Muscle layer of duodenum (tissue), 2 donors: ENCODE results near the gene GLRX5.
"Not testable (repeated sequence)": the region's sequence is repeated elsewhere in the genome, so short reads cannot be mapped to it uniquely, and the experiment has no call there.

ENCODE experiments used
- H3K27ac ChIP-seq: one replicate; pipeline ENCODE4 v1.7.0; 2013; ENCODE audit warnings: mild to moderate bottlenecking, low read length
- H3K27me3 ChIP-seq: one replicate; pipeline ENCODE4 v1.7.0; 2013; ENCODE audit warnings: low read depth, mild to moderate bottlenecking, control low read depth, low read length
- H3K36me3 ChIP-seq, 2 donors: one replicate each; pipeline ENCODE4 v1.7.0; 2013; ENCODE audit warnings: low read length in 2 of 2, control low read depth in 1 of 2, mild to moderate bottlenecking in 1 of 2; ENCODE audit not compliant: insufficient read depth in 2 of 2, control insufficient read depth in 1 of 2
- H3K4me1 ChIP-seq, 2 donors: one replicate each; pipeline ENCODE4 v1.7.0; 2013; ENCODE audit warnings: low read length in 2 of 2, mild to moderate bottlenecking in 2 of 2, control low read depth in 1 of 2, moderate library complexity in 1 of 2; ENCODE audit not compliant: insufficient read depth in 2 of 2, control insufficient read depth in 1 of 2
- H3K4me3 ChIP-seq, 2 donors: one replicate each; pipeline ENCODE4 v1.7.0; 2013; ENCODE audit warnings: low read length in 2 of 2, low read depth in 1 of 2, mild to moderate bottlenecking in 1 of 2
- H3K9me3 ChIP-seq, 2 donors: one replicate each; pipeline ENCODE4 v1.7.0; 2013; ENCODE audit warnings: low read length in 2 of 2, control low read depth in 1 of 2, mild to moderate bottlenecking in 1 of 2; ENCODE audit not compliant: control insufficient read depth in 1 of 2
- donor health status: healthy.

GLRX5 gene

DNA sequence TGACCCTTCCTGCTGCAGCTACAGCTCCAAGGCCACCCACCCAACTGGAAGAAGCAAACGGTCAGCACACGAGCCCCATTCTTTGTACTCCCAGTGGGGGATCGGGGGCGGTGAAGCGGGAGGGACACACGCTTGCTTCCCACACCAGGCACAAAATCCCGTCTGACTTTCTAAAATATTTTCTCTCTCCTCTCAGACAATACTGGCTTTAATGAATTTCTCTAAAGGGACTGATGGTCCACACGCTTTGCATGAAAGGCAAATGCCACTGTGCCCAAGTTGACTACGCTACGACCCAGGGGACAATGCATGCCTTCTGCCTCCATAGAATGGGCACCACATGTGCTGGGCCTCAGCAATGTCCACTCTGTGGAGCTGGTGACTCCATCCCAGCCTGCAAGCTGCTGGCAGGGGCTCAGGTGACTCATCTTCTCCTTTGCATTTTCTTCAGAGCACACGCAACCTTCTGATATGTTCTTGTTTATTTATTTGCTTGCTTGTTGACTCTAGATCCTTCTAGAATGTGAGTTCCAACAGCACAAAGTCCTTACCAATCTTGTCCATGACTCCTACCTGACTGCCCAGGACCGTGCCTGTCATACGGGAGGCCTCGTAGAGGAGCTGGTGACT is 34.0 kb upstream of the GLRX5 start:
- Histone ChIP-seq H3K4me1 (peaks cover 34 to 52% of the 10 kb centered on the region in 2 donors), H3K27me3 (no peaks in the 10 kb centered on the region), H3K4me3 (no peak overlapping the region), H3K9me3 (no peaks in the 10 kb centered on the region), H3K36me3 (no peaks in the 10 kb centered on the region), H3K27ac (peak overlapping the region; percentile 1)

- Histone ChIP-seq H3K4me1 (peaks cover 23 to 44% of the 10 kb centered on the region in 2 donors), H3K36me3 (no peaks in the 10 kb centered on the region), H3K27ac (no peak overlapping the region)
Measured at GRCh38 chr14:95502381-95502950, 32.4 kb upstream of the GLRX5 start.

DNA sequence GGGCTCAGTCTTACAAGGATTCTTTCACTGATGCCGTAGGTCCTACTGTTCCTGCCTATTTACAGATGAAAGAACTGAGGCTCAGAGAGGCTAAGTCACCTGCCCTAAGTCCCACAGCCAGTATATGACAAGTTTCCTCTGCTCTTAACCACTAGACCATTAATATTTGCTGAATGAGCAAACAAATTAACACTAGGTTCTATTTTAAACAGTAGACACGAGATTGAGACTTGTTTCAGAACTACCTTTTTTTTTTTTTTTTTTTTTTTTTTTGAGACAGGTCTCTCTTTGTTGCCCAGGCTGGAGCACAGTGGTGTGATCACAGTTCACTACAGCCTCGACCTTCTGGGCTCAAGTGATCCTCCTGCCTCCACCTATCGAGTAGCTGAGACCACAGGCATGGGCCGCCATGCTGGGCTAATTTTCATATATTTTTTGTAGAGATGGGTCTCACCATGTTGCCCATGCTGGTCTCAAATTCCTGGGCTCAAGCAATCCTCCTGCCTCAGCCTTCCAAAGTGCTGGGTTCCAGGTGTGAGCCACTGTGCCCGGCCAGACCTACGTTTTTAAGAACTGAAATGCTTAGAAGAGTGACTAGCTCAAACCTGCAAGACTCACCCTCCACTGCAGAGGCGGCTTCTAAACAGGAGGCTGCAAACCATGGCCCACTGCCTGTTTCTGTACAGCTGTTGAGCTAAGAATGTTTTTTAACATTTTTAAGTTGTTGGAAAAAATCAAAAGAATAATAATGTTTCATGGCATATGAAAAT is 31.3 kb upstream of the GLRX5 start:
- no peaks in the 10 kb centered on the region for H3K27me3 ChIP-seq
- no peaks in the 10 kb centered on the region for H3K9me3 ChIP-seq
- H3K36me3 ChIP-seq: no peaks in the 10 kb centered on the region
- peaks cover 27 to 43% of the 10 kb centered on the region in 2 donors for H3K4me1 ChIP-seq
- no peak overlapping the region for H3K27ac ChIP-seq
- H3K4me3 ChIP-seq: no peak overlapping the region

More at GRCh38 chr14:95502381-95502950, 32.4 kb upstream of the GLRX5 start:
- Histone ChIP-seq H3K9me3 (no peaks in the 10 kb centered on the region), H3K4me3 (no peak overlapping the region), H3K27me3 (no peaks in the 10 kb centered on the region)

DNA sequence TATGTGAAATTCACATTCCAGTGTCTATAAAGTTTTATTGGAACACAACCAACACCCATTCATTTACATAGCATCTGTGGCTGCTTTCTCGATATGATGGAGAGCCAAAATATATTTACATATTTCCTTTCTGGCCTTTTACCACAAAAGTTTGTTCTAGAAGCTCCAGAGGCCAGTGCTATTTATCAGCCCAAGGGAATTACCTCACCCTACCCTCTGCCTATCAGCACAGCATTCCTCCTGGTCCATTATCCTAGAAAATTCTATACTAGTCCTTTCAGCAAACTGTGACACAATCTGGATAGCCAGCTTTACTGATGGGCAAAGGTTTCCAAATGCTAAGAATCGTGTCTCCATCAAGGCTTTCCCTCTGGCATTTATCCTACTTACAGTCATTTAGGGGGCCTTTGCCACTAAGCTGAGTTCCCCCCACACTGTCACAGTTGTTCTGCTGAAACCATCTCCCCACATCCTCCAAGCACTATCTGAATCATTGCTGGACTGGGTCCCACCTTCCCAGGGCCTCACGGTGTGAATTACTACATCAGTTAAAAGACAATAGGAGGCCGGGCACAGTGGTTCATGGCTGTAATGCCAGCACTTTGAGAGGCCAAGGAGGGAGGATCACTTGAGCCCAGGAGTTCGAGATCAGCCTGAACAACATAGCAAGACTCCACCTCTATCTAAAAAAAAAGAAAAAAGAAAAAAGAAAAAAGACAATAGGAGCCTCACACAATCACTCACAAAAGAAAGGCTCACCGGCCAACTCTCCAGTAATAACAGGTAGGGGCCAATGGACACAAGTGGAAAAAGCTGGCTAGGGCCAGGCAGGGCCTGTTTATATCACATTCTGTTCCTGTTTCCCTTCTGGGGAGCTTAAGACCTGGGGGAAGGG is 30.5 kb upstream of the GLRX5 start:
- Histone ChIP-seq H3K36me3 (no peaks in the 10 kb centered on the region), H3K4me1 (peaks cover 19 to 41% of the 10 kb centered on the region in 2 donors), H3K27me3 (no peaks in the 10 kb centered on the region), H3K9me3 (no peaks in the 10 kb centered on the region), H3K4me3 (no peak overlapping the region), H3K27ac (no peak overlapping the region)

- Histone ChIP-seq H3K4me3 (no peak overlapping the region), H3K27me3 (no peaks in the 10 kb centered on the region), H3K4me1 (peaks cover 17 to 42% of the 10 kb centered on the region in 2 donors), H3K27ac (no peak overlapping the region), H3K9me3 (no peaks in the 10 kb centered on the region), H3K36me3 (no peaks in the 10 kb centered on the region)
Measured at GRCh38 chr14:95505030-95505589, 29.7 kb upstream of the GLRX5 start.

- Histone ChIP-seq H3K27ac (no peak overlapping the region), H3K9me3 (no peaks in the 10 kb centered on the region), H3K36me3 (no peaks in the 10 kb centered on the region), H3K4me1 (peaks cover 13 to 34% of the 10 kb centered on the region in 2 donors), H3K4me3 (no peak overlapping the region), H3K27me3 (no peaks in the 10 kb centered on the region)
Measured at GRCh38 chr14:95507174-95507573, 27.7 kb upstream of the GLRX5 start.

DNA sequence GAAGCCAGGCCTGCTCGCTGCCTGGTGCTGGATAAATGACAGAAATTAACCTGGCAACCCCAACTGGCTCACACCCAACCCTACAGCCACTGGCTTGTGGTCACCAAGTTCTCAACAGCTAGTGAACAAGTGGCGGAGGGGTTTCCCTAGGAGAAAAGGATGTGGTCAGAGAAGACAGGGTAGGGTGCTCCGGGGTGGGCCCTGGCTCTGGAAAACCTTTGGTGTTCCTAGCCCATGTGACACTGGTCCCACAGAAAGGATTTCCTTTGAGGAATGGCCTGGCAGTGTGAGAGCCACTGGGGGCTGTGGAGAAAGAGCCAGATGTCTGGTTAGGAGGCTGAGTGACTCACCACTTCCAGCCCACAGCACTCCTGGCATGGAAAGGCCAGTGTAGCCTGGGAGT is 27.1 kb upstream of the GLRX5 start:
- no peak overlapping the region for H3K4me3 ChIP-seq
- H3K27me3 ChIP-seq: no peaks in the 10 kb centered on the region
- no peaks in the 10 kb centered on the region for H3K36me3 ChIP-seq
- H3K27ac ChIP-seq: peak overlapping the region; percentile 42
- peaks cover 13 to 30% of the 10 kb centered on the region in 2 donors for H3K4me1 ChIP-seq
- H3K9me3 ChIP-seq: no peaks in the 10 kb centered on the region

DNA sequence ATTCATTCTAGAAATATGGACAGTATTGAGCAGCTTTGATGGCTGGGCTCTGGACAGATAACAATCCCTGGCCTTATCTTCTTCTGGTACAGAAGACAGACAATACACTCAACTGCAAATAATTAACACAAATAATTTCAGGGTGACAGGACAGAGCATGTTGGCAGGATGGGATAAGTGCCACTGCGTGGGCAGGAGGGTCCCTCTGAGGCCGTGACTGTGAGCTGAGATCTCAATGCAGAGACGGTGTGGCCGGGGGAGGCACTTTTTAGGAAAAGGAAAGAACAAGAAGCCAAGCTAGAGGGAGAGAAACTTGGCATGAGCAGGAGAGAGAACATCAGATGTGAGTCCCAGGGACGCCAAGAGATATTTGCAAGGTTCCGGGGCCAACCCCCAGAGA is 26.5 kb upstream of the GLRX5 start:
- Histone ChIP-seq H3K9me3 (no peaks in the 10 kb centered on the region), H3K4me3 (no peak overlapping the region), H3K4me1 (peaks cover 13 to 28% of the 10 kb centered on the region in 2 donors), H3K36me3 (no peaks in the 10 kb centered on the region), H3K27me3 (no peaks in the 10 kb centered on the region), H3K27ac (no peak overlapping the region)

GRCh38 chr14:95509495-95509894 is 25.4 kb upstream of the GLRX5 start:
- no peak overlapping the region for H3K4me3 ChIP-seq
- H3K27ac ChIP-seq: no peak overlapping the region
- peaks cover 13 to 34% of the 10 kb centered on the region in 2 donors for H3K4me1 ChIP-seq

GRCh38 chr14:95510344-95510743 is 24.5 kb upstream of the GLRX5 start:
- H3K27ac ChIP-seq, H3K36me3 ChIP-seq, H3K27me3 ChIP-seq, H3K4me3 ChIP-seq, H3K9me3 ChIP-seq: not testable (repeated sequence)
- H3K4me1 ChIP-seq: peaks cover 13 to 41% of the 10 kb centered on the region in 2 donors

More at GRCh38 chr14:95509495-95509894, 25.4 kb upstream of the GLRX5 start:
- no peaks in the 10 kb centered on the region for H3K36me3 ChIP-seq
- no peaks in the 10 kb centered on the region for H3K9me3 ChIP-seq
- H3K27me3 ChIP-seq: no peaks in the 10 kb centered on the region
